HepG2 (cell line): Measurements from ENCODE around the gene AFG1L. TPM values are rescaled to one million over a fixed set of nuclear protein-coding genes. Genes with fewer than 3 reads are reported as not detected.
A peak's percentile ranks its signal among the peaks of the same experiment; 100 is the strongest.

Source experiments
- ATAC-seq: fragments of 200-7000 bp; cut with Tn5 transposase; 3 replicates; pipeline ENCODE4 v1.9.1; 2020; ENCODE audit warnings: mild to moderate bottlenecking, moderate library complexity
- BruUV-seq: library from RNA; stranded (reverse); fragments of 400-500 nt; replicated peaks from 2 replicates; lab custom pipeline; 2021; lab: Mats Ljungman, UMichigan
- CTCF ChIA-PET: fragments of 300-600 bp; formaldehyde crosslinking; extraction: SDS; loops from one replicate; lab custom pipeline; 2021; ENCODE audit warnings: low total read pairs, inconsistent platforms, low intra/inter-chr PET ratio; lab: Yijun Ruan, JAX
- POLR2A ChIA-PET: fragments of 350-600 bp; sonication (Branson Sonifier 250); formaldehyde crosslinking; loops from one replicate; lab custom pipeline; 2020; ENCODE audit warnings: antibody characterized with exemption, inconsistent platforms; lab: Yijun Ruan, JAX
- DNase-seq: peaks from one replicate; pipeline ENCODE4 v3.0.0-alpha.2; 2015; ENCODE audit warnings: low spot score
- FAIRE-seq: peaks from 3 replicates; lab custom pipeline; 2011; peaks lifted over from hg19 to GRCh38; lab: Jason Lieb, UNC
- H2AFZ ChIP-seq: one replicate; pipeline ENCODE4 v1.6.1; 2011; ENCODE audit warnings: low read length, inconsistent platforms
- H3K27ac ChIP-seq: fragments of 300-600 bp; 3 replicates; pipeline ENCODE4 v1.8.0; 2011; ENCODE audit warnings: mixed run types, mild to moderate bottlenecking, mixed read lengths, low read length, inconsistent platforms; ENCODE audit not compliant: insufficient read depth; ENCODE audit errors: extremely low read length
- H3K27me3 ChIP-seq, 2 experiments: fragments of 200-600 bp in 1 of 2; 2 replicates in 1 of 2; 3 replicates in 1 of 2; pipeline versions ENCODE4 v1.6.0 to v1.8.0; 2011; ENCODE audit warnings: low read length in 2 of 2, mild to moderate bottlenecking in 2 of 2, moderate library complexity in 2 of 2, inconsistent platforms in 1 of 2; ENCODE audit not compliant: insufficient read depth in 2 of 2, control insufficient read depth in 1 of 2
- H3K36me3 ChIP-seq, 2 experiments: fragments of 200-600 bp in 1 of 2; replicated peaks in 1 of 2; 2 replicates in 1 of 2; 3 replicates in 1 of 2; pipeline versions ENCODE4 v1.5.1 to v1.8.0; 2011; ENCODE audit warnings: low read length in 2 of 2, inconsistent platforms in 1 of 2; ENCODE audit not compliant: insufficient read depth in 2 of 2, control insufficient read depth in 1 of 2
- H3K4me1 ChIP-seq: 2 replicates; pipeline ENCODE4 v1.5.1; 2012; ENCODE audit warnings: low read length, inconsistent platforms; ENCODE audit not compliant: insufficient read depth
- H3K4me2 ChIP-seq: 2 replicates; pipeline ENCODE4 v1.6.0; 2011; ENCODE audit warnings: low read depth, low read length, inconsistent platforms
- H3K4me3 ChIP-seq, 3 experiments: fragments of 200-600 bp in 1 of 3; sonication (generic), shearing (Covaris generic) in 1 of 3; replicated peaks in 1 of 3; 2 replicates each; pipeline ENCODE4 v1.5.1; 2011 to 2016; ENCODE audit warnings: low read length in 3 of 3, inconsistent platforms in 2 of 3, low read depth in 2 of 3, mild to moderate bottlenecking in 2 of 3, control low read depth in 1 of 3, mixed read lengths in 1 of 3; ENCODE audit not compliant: insufficient read depth in 1 of 3
- H3K79me2 ChIP-seq: one replicate; pipeline ENCODE4 v1.6.1; 2011; ENCODE audit warnings: low read length, inconsistent platforms; ENCODE audit not compliant: insufficient read depth
- H3K9ac ChIP-seq: 2 replicates; pipeline ENCODE4 v1.6.0; 2011; ENCODE audit warnings: mild to moderate bottlenecking, low read depth, low read length, inconsistent platforms; ENCODE audit not compliant: insufficient read depth
- H3K9me3 ChIP-seq: 2 replicates; pipeline ENCODE4 v1.5.1; 2012; ENCODE audit warnings: mild to moderate bottlenecking, low read length
- H4K20me1 ChIP-seq: 2 replicates; pipeline ENCODE4 v1.6.0; 2011; ENCODE audit warnings: inconsistent platforms, mild to moderate bottlenecking, low read length, moderate library complexity; ENCODE audit not compliant: insufficient read depth
- CREB1 ChIP-seq, 2 experiments: fragments of 450-650 bp in 1 of 2; IDR thresholded peaks; 2 replicates each; pipeline ENCODE4 v1.6.1; 2016 to 2017; ENCODE audit warnings: control low read depth in 1 of 2, mild to moderate bottlenecking in 1 of 2, missing compliant biosample characterization in 1 of 2, missing genetic modification characterization in 1 of 2
- FOXO1 ChIP-seq: sonication (generic); formaldehyde crosslinking; IDR thresholded peaks from 2 replicates; pipeline ENCODE4 v1.4.0; 2020; ENCODE audit warnings: missing genetic modification reagents
- HIVEP1 ChIP-seq: sonication (generic); formaldehyde crosslinking; IDR thresholded peaks from 2 replicates; pipeline ENCODE4 v1.4.0; 2020; ENCODE audit warnings: mild to moderate bottlenecking, missing genetic modification reagents
- HNF4A ChIP-seq: sonication (generic); formaldehyde crosslinking; IDR thresholded peaks from 2 replicates; pipeline ENCODE4 v1.4.0; 2020; ENCODE audit warnings: missing genetic modification reagents
- HOXA7 ChIP-seq: sonication (generic); formaldehyde crosslinking; IDR thresholded peaks from 2 replicates; pipeline ENCODE4 v1.8.1; 2022; ENCODE audit warnings: mild to moderate bottlenecking, missing genetic modification reagents, moderate library complexity
- POGZ ChIP-seq: sonication (generic); formaldehyde crosslinking; IDR thresholded peaks from 2 replicates; pipeline ENCODE4 v1.4.0; 2020; ENCODE audit warnings: mild to moderate bottlenecking, missing genetic modification reagents
- POLR2A ChIP-seq, 2 experiments: IDR thresholded peaks; 2 replicates each; pipeline ENCODE4 v1.6.1; 2011; ENCODE audit warnings: low read depth in 2 of 2, low read length in 2 of 2, mild to moderate bottlenecking in 1 of 2, moderate library complexity in 1 of 2; ENCODE audit not compliant: insufficient read depth in 1 of 2
- SP5 ChIP-seq: IDR thresholded peaks from 2 replicates; pipeline ENCODE4 v1.6.1; 2016; ENCODE audit warnings: low read depth, borderline replicate concordance
- SUZ12 ChIP-seq: fragments of 150-350 bp; IDR thresholded peaks from 2 replicates; pipeline ENCODE4 v1.6.1; 2014; ENCODE audit warnings: low read depth, low read length
- ZNF121 ChIP-seq: sonication (generic); formaldehyde crosslinking; IDR thresholded peaks from 2 replicates; pipeline ENCODE4 v1.5.0; 2020; ENCODE audit warnings: mild to moderate bottlenecking, missing genetic modification reagents
- ZNF234 ChIP-seq: sonication (generic); formaldehyde crosslinking; conservative IDR thresholded peaks from 2 replicates; pipeline ENCODE4 v1.5.1; 2020; ENCODE audit warnings: mild to moderate bottlenecking, missing genetic modification reagents
- ZNF331 ChIP-seq: sonication (generic); formaldehyde crosslinking; IDR thresholded peaks from 2 replicates; pipeline ENCODE4 v1.4.0; 2020; ENCODE audit warnings: missing genetic modification reagents
- ZNF562 ChIP-seq: sonication (generic); formaldehyde crosslinking; IDR thresholded peaks from 2 replicates; pipeline ENCODE4 v1.8.0; 2022; ENCODE audit warnings: missing genetic modification reagents, borderline replicate concordance
- in situ Hi-C: cut with HindIII; loops from 2 replicates; pipeline ENCODE4 v1.10.0; 2017; ENCODE audit warnings: low pct_unique_long_range_greater_than_20kb; ENCODE audit not compliant: extremely low pct_ligation_motif_present
- intact Hi-C: fragments of 100-400 bp; cut with micrococcal nuclease; formaldehyde crosslinking; loops from one replicate; pipeline ENCODE4 v1.10.0; 2022; ENCODE audit not compliant: unreplicated experiment
- polyA plus RNA-seq, 8 experiments: library from polyadenylated mRNA; depleted of rRNA in 3 of 8; stranded (reverse) in 7 of 8; unstranded in 1 of 8; fragments of >200 nt; fragmentation: Illumina TruSeq in 4 of 8; extraction: Trizol in 4 of 8; gene quantifications; 2 replicates each; pipeline versions ENCODE4 v1.2.1 to v1.2.3, GENCODE V29; 2011 to 2016; ENCODE audit warnings: low read depth in 4 of 8, missing spikeins in 1 of 8, mixed read lengths in 1 of 8; ENCODE audit not compliant: insufficient read depth in 1 of 8
- total RNA-seq, 5 experiments: library from RNA; depleted of rRNA; stranded (reverse); fragments of >200 nt; fragmentation: Illumina TruSeq; extraction: Trizol; gene quantifications; 2 replicates each; pipeline ENCODE4 v1.2.3, GENCODE V29; 2016; ENCODE audit warnings: low read depth in 1 of 5
- TF ChIP-seq, protein P1 (sequence below): sonication (generic); formaldehyde crosslinking; IDR thresholded peaks from 2 replicates; pipeline ENCODE4 v1.4.0; 2020; ENCODE audit warnings: mild to moderate bottlenecking, low read depth, missing genetic modification reagents
- TF ChIP-seq, protein P2 (sequence below): IDR thresholded peaks from 2 replicates; pipeline ENCODE4 v1.4.0; 2020; ENCODE audit warnings: mild to moderate bottlenecking, missing genetic modification reagents
- TF ChIP-seq, protein P3 (sequence below), 2 experiments: sonication (generic) in 1 of 2; formaldehyde crosslinking in 1 of 2; IDR thresholded peaks; 2 replicates each; pipeline versions ENCODE4 v1.5.1 to v1.6.1; 2011 to 2020; ENCODE audit warnings: borderline replicate concordance in 1 of 2, low read depth in 1 of 2, low read length in 1 of 2, mild to moderate bottlenecking in 1 of 2, missing genetic modification reagents in 1 of 2, moderate library complexity in 1 of 2
- TF ChIP-seq, protein P4 (sequence below): sonication (generic); formaldehyde crosslinking; IDR thresholded peaks from 2 replicates; pipeline ENCODE4 v1.9.0; 2021; ENCODE audit warnings: missing genetic modification reagents, borderline replicate concordance

AFG1L gene
- total and polyA plus RNA-seq, 2 of the 13 experiments (the other 11 are each of a cell fraction or from before 2014, with no cell fraction given) = 3.1 to 14.0 TPM

DNA sequence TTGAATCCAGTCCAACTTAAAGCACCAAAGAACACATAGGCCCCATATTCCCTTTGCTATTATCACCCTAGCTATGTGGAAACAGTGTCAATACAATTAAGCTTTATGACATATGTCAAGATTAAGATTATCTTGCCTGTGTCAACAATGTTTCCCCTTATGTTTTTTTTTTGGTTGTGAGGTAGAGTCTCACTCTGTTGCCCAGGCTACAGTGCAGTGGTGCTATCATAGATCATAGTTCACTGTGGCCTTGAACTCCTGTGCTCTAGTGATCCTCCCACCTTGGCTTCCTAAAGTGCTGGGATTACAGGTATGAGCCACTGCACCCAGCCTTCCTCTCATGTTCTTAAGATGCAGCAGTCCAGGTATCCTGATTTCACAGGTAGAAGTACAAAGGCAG, 17.8 kb downstream of the AFG1L start:
- no TSS peak for BruUV-seq
- H3K4me2 ChIP-seq = no peak overlapping the region
- H3K9me3 ChIP-seq = no peaks in the 10 kb centered on the region
- ChIA-PET POLR2A (interaction anchor here (2.1 kb wide), 1 partner anchor 18 kb away, joined by 7 read pairs; the partner anchor contains the start of gene AFG1L), CTCF (no interaction called here)
- peaks cover 13% of the 10 kb centered on the region for H3K4me1 ChIP-seq
- H3K79me2 ChIP-seq = peaks cover 3% of the 10 kb centered on the region
- peak; percentile 74 for ATAC-seq
- no peak overlapping the region for H2AFZ ChIP-seq
- no peaks in the 10 kb centered on the region for H4K20me1 ChIP-seq
- H3K27me3 ChIP-seq = no peaks in the 10 kb centered on the region
- no peak overlapping the region for H3K4me3 ChIP-seq
- DNase-seq = peak; percentile 61
- H3K36me3 ChIP-seq = no peaks in the 10 kb centered on the region
- H3K27ac ChIP-seq = peak overlapping the region; percentile 27
- intact Hi-C loops (no loop called here), in situ Hi-C loops (no loop called here)
- FAIRE-seq = peak; percentile 83
- H3K9ac ChIP-seq = no peak overlapping the region
- TF ChIP-seq FOXO1 (CRISPR knock-in tag) = no peak
- no peak for TF ChIP-seq ZNF234 (CRISPR knock-in tag)
- no peak for TF ChIP-seq ZNF331 (CRISPR knock-in tag)
- TF ChIP-seq SUZ12 = no peak
- TF ChIP-seq ZNF562 (CRISPR knock-in tag) = no peak
- TF ChIP-seq CREB1 (IDR thresholded peaks at IDR 0.05) = no peak
- TF ChIP-seq CREB1 (CRISPR knock-in tag; IDR thresholded peaks at IDR 0.05) = no peak
- TF ChIP-seq, protein P1, sequence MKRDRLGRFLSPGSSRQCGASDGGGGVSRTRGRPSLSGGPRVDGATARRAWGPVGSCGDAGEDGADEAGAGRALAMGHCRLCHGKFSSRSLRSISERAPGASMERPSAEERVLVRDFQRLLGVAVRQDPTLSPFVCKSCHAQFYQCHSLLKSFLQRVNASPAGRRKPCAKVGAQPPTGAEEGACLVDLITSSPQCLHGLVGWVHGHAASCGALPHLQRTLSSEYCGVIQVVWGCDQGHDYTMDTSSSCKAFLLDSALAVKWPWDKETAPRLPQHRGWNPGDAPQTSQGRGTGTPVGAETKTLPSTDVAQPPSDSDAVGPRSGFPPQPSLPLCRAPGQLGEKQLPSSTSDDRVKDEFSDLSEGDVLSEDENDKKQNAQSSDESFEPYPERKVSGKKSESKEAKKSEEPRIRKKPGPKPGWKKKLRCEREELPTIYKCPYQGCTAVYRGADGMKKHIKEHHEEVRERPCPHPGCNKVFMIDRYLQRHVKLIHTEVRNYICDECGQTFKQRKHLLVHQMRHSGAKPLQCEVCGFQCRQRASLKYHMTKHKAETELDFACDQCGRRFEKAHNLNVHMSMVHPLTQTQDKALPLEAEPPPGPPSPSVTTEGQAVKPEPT (CRISPR knock-in tag) = no peak
- TF ChIP-seq, protein P2, sequence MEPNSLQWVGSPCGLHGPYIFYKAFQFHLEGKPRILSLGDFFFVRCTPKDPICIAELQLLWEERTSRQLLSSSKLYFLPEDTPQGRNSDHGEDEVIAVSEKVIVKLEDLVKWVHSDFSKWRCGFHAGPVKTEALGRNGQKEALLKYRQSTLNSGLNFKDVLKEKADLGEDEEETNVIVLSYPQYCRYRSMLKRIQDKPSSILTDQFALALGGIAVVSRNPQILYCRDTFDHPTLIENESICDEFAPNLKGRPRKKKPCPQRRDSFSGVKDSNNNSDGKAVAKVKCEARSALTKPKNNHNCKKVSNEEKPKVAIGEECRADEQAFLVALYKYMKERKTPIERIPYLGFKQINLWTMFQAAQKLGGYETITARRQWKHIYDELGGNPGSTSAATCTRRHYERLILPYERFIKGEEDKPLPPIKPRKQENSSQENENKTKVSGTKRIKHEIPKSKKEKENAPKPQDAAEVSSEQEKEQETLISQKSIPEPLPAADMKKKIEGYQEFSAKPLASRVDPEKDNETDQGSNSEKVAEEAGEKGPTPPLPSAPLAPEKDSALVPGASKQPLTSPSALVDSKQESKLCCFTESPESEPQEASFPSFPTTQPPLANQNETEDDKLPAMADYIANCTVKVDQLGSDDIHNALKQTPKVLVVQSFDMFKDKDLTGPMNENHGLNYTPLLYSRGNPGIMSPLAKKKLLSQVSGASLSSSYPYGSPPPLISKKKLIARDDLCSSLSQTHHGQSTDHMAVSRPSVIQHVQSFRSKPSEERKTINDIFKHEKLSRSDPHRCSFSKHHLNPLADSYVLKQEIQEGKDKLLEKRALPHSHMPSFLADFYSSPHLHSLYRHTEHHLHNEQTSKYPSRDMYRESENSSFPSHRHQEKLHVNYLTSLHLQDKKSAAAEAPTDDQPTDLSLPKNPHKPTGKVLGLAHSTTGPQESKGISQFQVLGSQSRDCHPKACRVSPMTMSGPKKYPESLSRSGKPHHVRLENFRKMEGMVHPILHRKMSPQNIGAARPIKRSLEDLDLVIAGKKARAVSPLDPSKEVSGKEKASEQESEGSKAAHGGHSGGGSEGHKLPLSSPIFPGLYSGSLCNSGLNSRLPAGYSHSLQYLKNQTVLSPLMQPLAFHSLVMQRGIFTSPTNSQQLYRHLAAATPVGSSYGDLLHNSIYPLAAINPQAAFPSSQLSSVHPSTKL (CRISPR knock-in tag) = 0 out of 2 replicates have a peak, but pooled peaks have one; percentile 8
- TF ChIP-seq, protein P3, sequence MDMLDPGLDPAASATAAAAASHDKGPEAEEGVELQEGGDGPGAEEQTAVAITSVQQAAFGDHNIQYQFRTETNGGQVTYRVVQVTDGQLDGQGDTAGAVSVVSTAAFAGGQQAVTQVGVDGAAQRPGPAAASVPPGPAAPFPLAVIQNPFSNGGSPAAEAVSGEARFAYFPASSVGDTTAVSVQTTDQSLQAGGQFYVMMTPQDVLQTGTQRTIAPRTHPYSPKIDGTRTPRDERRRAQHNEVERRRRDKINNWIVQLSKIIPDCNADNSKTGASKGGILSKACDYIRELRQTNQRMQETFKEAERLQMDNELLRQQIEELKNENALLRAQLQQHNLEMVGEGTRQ (IDR thresholded peaks at IDR 0.05; ENCODE audit: low read depth, low read length) = no peak
- TF ChIP-seq, protein P3 (CRISPR knock-in tag; IDR thresholded peaks at IDR 0.05; ENCODE audit: borderline replicate concordance) = no peak
- TF ChIP-seq, protein P4, sequence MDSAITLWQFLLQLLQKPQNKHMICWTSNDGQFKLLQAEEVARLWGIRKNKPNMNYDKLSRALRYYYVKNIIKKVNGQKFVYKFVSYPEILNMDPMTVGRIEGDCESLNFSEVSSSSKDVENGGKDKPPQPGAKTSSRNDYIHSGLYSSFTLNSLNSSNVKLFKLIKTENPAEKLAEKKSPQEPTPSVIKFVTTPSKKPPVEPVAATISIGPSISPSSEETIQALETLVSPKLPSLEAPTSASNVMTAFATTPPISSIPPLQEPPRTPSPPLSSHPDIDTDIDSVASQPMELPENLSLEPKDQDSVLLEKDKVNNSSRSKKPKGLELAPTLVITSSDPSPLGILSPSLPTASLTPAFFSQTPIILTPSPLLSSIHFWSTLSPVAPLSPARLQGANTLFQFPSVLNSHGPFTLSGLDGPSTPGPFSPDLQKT (CRISPR knock-in tag) = no peak
- no peak for TF ChIP-seq HIVEP1 (CRISPR knock-in tag)
- TF ChIP-seq HNF4A (CRISPR knock-in tag) = peak; percentile 84
- TF ChIP-seq POLR2A (IDR thresholded peaks at IDR 0.05; ENCODE audit: insufficient read depth in 1 of 2, low read depth in 2 of 2, low read length in 2 of 2) = no peak
- 0 out of 2 replicates have a peak, but pooled peaks have one; percentile 14 for TF ChIP-seq POGZ
- TF ChIP-seq HOXA7 (CRISPR knock-in tag) = no peak
- TF ChIP-seq SP5 (CRISPR knock-in tag) = no peak; the same call in 1 of the 2 replicates
- TF ChIP-seq ZNF121 (CRISPR knock-in tag) = peak; percentile 98
